HEK293 (cell line): ENCODE data around the gene OAS2.
A peak's percentile ranks its signal among the peaks of the same experiment; 100 is the strongest.

Experiments used
- CTCF ChIA-PET: fragments of 350-600 bp; formaldehyde crosslinking; extraction: SDS; loops from one replicate; lab custom pipeline; 2021; ENCODE audit warnings: antibody characterized with exemption; lab: Yijun Ruan, JAX
- POLR2A ChIA-PET: fragments of 300-600 bp; formaldehyde crosslinking; extraction: SDS; loops from one replicate; lab custom pipeline; 2020; ENCODE audit warnings: antibody characterized with exemption, inconsistent platforms; lab: Yijun Ruan, JAX
- H3K27ac ChIP-seq: fragments of 200-500 bp; sonication (Bioruptor generic); 2 replicates; pipeline ENCODE4 v1.5.1; 2014; ENCODE audit warnings: low read depth, low read length, control low read depth, inconsistent platforms; ENCODE audit errors: extremely low read depth
- H3K36me3 ChIP-seq, 2 experiments: fragments of 200-500 bp in 1 of 2; sonication (Bioruptor generic) in 1 of 2; 1 replicate in 1 of 2; 2 replicates in 1 of 2; pipeline ENCODE4 v1.5.1; 2014 to 2017; ENCODE audit warnings: inconsistent platforms in 2 of 2, low read length in 2 of 2; ENCODE audit not compliant: control insufficient read depth in 2 of 2, insufficient read depth in 1 of 2
- H3K4me1 ChIP-seq: fragments of 200-500 bp; sonication (Bioruptor generic); 2 replicates; pipeline ENCODE4 v1.5.1; 2014; ENCODE audit warnings: mild to moderate bottlenecking, low read length, inconsistent platforms; ENCODE audit not compliant: control insufficient read depth, insufficient read depth
- H3K4me3 ChIP-seq: 2 replicates; pipeline ENCODE4 v1.5.1; 2011; ENCODE audit warnings: low read depth, mild to moderate bottlenecking, control low read depth, low read length, moderate library complexity
- H3K9me3 ChIP-seq: fragments of 200-500 bp; sonication (Bioruptor generic); 2 replicates; pipeline ENCODE4 v1.5.1; 2014; ENCODE audit warnings: low read depth, low read length, inconsistent platforms; ENCODE audit not compliant: control insufficient read depth, insufficient read depth
- HOXC10 ChIP-seq: sonication (generic); formaldehyde crosslinking; IDR thresholded peaks from 2 replicates; pipeline ENCODE4 v1.8.1; 2023; ENCODE audit warnings: mild to moderate bottlenecking, missing genetic modification reagents
- KLF10 ChIP-seq: fragments of 450-650 bp; IDR thresholded peaks from 2 replicates; pipeline ENCODE4 v1.5.1; 2018; ENCODE audit warnings: missing biosample characterization, mild to moderate bottlenecking, missing genetic modification characterization
- KLF16 ChIP-seq: fragments of 450-650 bp; formaldehyde crosslinking; IDR thresholded peaks from 2 replicates; pipeline ENCODE4 v1.5.1; 2017; ENCODE audit warnings: missing biosample characterization, missing genetic modification characterization
- MYNN ChIP-seq: fragments of 450-650 bp; formaldehyde crosslinking; IDR thresholded peaks from 2 replicates; pipeline ENCODE4 v1.5.1; 2016; ENCODE audit warnings: missing biosample characterization, missing genetic modification characterization, borderline replicate concordance
- PRDM1 ChIP-seq: fragments of 450-650 bp; formaldehyde crosslinking; IDR thresholded peaks from 2 replicates; pipeline ENCODE4; 2016; ENCODE audit warnings: missing biosample characterization, missing genetic modification characterization
- REPIN1 ChIP-seq: fragments of 450-650 bp; formaldehyde crosslinking; IDR thresholded peaks from 2 replicates; pipeline ENCODE4 v1.5.1; 2017; ENCODE audit warnings: missing biosample characterization, missing genetic modification characterization, low read depth
- TRIM28 ChIP-seq: IDR thresholded peaks from 2 replicates; pipeline ENCODE4 v1.6.1; 2011; ENCODE audit warnings: low read length, control low read depth, borderline replicate concordance
- ZBTB10 ChIP-seq: fragments of 450-650 bp; formaldehyde crosslinking; IDR thresholded peaks from 2 replicates; pipeline ENCODE4 v1.5.1; 2016; ENCODE audit warnings: missing biosample characterization, missing genetic modification characterization
- ZBTB20 ChIP-seq: fragments of 450-650 bp; formaldehyde crosslinking; IDR thresholded peaks from 2 replicates; pipeline ENCODE4 v1.5.1; 2016; ENCODE audit warnings: missing biosample characterization, missing genetic modification characterization
- ZNF174 ChIP-seq: fragments of 450-650 bp; formaldehyde crosslinking; IDR thresholded peaks from 2 replicates; pipeline ENCODE4 v1.5.0; 2017; ENCODE audit warnings: missing biosample characterization, mild to moderate bottlenecking, missing genetic modification characterization
- ZNF214 ChIP-seq: fragments of 450-650 bp; formaldehyde crosslinking; IDR thresholded peaks from 2 replicates; pipeline ENCODE4 v1.5.1; 2017; ENCODE audit warnings: missing biosample characterization, mild to moderate bottlenecking, missing genetic modification characterization, borderline replicate concordance
- ZNF23 ChIP-seq: fragments of 450-650 bp; formaldehyde crosslinking; IDR thresholded peaks from 2 replicates; pipeline ENCODE4 v1.5.1; 2016; ENCODE audit warnings: missing biosample characterization, missing genetic modification characterization, borderline replicate concordance
- ZNF26 ChIP-seq: fragments of 450-650 bp; formaldehyde crosslinking; IDR thresholded peaks from 2 replicates; pipeline ENCODE4 v1.5.1; 2016; ENCODE audit warnings: missing biosample characterization, missing genetic modification characterization
- ZNF354C ChIP-seq: fragments of 450-650 bp; formaldehyde crosslinking; IDR thresholded peaks from 2 replicates; pipeline ENCODE4 v1.5.1; 2016; ENCODE audit warnings: missing biosample characterization, missing genetic modification characterization, low read depth, borderline replicate concordance
- ZNF37A ChIP-seq: fragments of 450-650 bp; IDR thresholded peaks from 2 replicates; pipeline ENCODE4 v1.5.1; 2018; ENCODE audit warnings: missing biosample characterization, missing genetic modification characterization
- ZNF416 ChIP-seq: fragments of 450-650 bp; formaldehyde crosslinking; IDR thresholded peaks from 2 replicates; pipeline ENCODE4 v1.5.1; 2016; ENCODE audit warnings: missing biosample characterization, missing genetic modification characterization
- ZNF48 ChIP-seq: fragments of 450-650 bp; formaldehyde crosslinking; IDR thresholded peaks from 2 replicates; pipeline ENCODE4 v1.5.1; 2016; ENCODE audit warnings: missing biosample characterization, missing genetic modification characterization
- ZNF544 ChIP-seq: fragments of 450-650 bp; formaldehyde crosslinking; IDR thresholded peaks from 2 replicates; pipeline ENCODE4 v1.5.0; 2017; ENCODE audit warnings: missing biosample characterization, missing genetic modification characterization
- ZNF624 ChIP-seq: fragments of 450-650 bp; formaldehyde crosslinking; IDR thresholded peaks from 2 replicates; pipeline ENCODE4 v1.5.1; 2017; ENCODE audit warnings: missing biosample characterization, missing genetic modification characterization
- ZNF645 ChIP-seq: fragments of 450-650 bp; formaldehyde crosslinking; IDR thresholded peaks from 2 replicates; pipeline ENCODE4; 2016; ENCODE audit warnings: missing biosample characterization, missing genetic modification characterization
- ZNF701 ChIP-seq: fragments of 450-650 bp; formaldehyde crosslinking; IDR thresholded peaks from 2 replicates; pipeline ENCODE4 v1.5.1; 2016; ENCODE audit warnings: missing biosample characterization, missing genetic modification characterization
- ZNF768 ChIP-seq: fragments of 450-650 bp; formaldehyde crosslinking; IDR thresholded peaks from 2 replicates; pipeline ENCODE4 v1.5.1; 2018; ENCODE audit warnings: missing biosample characterization, mild to moderate bottlenecking, missing genetic modification characterization
- ZNF837 ChIP-seq: fragments of 450-650 bp; formaldehyde crosslinking; IDR thresholded peaks from 2 replicates; pipeline ENCODE4 v1.5.1; 2016; ENCODE audit warnings: missing biosample characterization, missing genetic modification characterization
- TF ChIP-seq, protein P1 (sequence below): fragments of 450-650 bp; formaldehyde crosslinking; IDR thresholded peaks from 2 replicates; pipeline ENCODE4 v1.5.1; 2016; ENCODE audit warnings: missing biosample characterization, missing genetic modification characterization, low read depth
- TF ChIP-seq, protein P2 (sequence below): fragments of 450-650 bp; formaldehyde crosslinking; IDR thresholded peaks from 2 replicates; pipeline ENCODE4 v1.5.1; 2016; ENCODE audit warnings: missing biosample characterization, missing genetic modification characterization

The OAS2 gene

GRCh38 chr12:112942572-112942971 is 35.7 kb upstream of the OAS2 start:
- ChIA-PET CTCF (interaction anchor here (0.7 kb wide), 1 partner anchor 50 kb away, joined by 4 read pairs; no protein-coding TSS in a partner anchor), POLR2A (no interaction called here)
- H3K4me3 ChIP-seq, result no peak overlapping the region
- 0 out of 2 replicates have a peak, but pooled peaks cover 2% of the 10 kb centered on the region for H3K4me1 ChIP-seq
- peaks cover 0 to 5% of the 10 kb centered on the region in 2 experiments; a peak in 1 of 3 replicates for H3K36me3 ChIP-seq
- TF ChIP-seq REPIN1 (tag by site-specific recombination), result peak; percentile 96
- TF ChIP-seq ZNF37A (tag by site-specific recombination), result no peak
- TF ChIP-seq, all 188 proteins: peak for 1
- Histone ChIP-seq H3K27ac (no peak overlapping the region), H3K9me3 (no peaks in the 10 kb centered on the region)

DNA sequence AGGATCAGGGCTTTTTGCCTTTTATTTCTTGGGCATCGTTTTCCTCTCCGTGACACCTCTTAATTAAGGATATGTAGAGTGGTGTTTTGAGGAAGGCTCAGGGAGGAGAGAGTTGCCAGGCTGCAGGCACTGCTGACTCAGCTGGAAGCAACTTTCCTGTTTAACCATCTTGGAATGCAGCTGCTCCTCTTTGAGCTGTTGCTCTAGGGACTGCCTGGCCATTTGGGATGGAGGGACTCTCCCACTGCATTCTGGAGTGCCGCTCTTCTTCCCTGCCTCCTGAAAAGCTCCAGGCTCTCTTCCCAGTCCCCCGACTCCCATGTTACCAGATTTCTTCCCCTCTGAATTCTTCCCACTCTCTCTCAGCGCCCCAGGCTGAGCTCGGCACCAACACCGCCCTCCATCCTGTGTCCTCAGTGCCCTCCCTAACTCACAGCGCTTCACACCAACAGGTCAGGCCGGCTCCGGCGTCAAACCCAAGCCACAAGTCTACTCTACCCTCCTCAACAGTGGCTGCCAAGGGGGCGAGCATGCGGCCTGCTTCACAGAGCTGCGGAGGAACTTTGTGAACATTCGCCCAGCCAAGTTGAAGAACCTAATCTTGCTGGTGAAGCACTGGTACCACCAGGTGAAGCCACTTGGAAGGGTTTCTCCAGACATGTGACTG is 34.2 kb upstream of the OAS2 start:
- Histone ChIP-seq H3K9me3 (no peaks in the 10 kb centered on the region), H3K36me3 (peaks cover 0 to 8% of the 10 kb centered on the region in 2 experiments; a peak in 1 of 3 replicates), H3K27ac (no peak overlapping the region), H3K4me3 (no peak overlapping the region), H3K4me1 (no peaks in the 10 kb centered on the region)
- TF ChIP-seq, protein P1, sequence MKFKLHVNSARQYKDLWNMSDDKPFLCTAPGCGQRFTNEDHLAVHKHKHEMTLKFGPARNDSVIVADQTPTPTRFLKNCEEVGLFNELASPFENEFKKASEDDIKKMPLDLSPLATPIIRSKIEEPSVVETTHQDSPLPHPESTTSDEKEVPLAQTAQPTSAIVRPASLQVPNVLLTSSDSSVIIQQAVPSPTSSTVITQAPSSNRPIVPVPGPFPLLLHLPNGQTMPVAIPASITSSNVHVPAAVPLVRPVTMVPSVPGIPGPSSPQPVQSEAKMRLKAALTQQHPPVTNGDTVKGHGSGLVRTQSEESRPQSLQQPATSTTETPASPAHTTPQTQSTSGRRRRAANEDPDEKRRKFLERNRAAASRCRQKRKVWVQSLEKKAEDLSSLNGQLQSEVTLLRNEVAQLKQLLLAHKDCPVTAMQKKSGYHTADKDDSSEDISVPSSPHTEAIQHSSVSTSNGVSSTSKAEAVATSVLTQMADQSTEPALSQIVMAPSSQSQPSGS, result no peak
- TF ChIP-seq ZNF354C (tag by site-specific recombination) (no peak), ZBTB10 (tag by site-specific recombination) (no peak), ZNF26 (tag by site-specific recombination) (no peak), KLF16 (tag by site-specific recombination) (no peak), ZNF645 (tag by site-specific recombination) (no peak), ZNF544 (no peak), ZBTB20 (tag by site-specific recombination) (no peak)
- TF ChIP-seq, protein P2, sequence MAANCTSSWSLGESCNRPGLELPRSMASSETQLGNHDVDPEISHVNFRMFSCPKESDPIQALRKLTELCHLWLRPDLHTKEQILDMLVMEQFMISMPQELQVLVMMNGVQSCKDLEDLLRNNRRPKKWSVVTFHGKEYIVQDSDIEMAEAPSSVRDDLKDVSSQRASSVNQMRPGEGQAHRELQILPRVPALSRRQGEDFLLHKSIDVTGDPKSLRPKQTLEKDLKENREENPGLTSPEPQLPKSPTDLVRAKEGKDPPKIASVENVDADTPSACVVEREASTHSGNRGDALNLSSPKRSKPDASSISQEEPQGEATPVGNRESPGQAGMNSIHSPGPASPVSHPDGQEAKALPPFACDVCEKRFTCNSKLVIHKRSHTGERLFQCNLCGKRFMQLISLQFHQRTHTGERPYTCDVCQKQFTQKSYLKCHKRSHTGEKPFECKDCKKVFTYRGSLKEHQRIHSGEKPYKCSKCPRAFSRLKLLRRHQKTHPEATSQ (tag by site-specific recombination), result no peak
- CTCF ChIA-PET, result no interaction called here
- POLR2A ChIA-PET, result no interaction called here

DNA sequence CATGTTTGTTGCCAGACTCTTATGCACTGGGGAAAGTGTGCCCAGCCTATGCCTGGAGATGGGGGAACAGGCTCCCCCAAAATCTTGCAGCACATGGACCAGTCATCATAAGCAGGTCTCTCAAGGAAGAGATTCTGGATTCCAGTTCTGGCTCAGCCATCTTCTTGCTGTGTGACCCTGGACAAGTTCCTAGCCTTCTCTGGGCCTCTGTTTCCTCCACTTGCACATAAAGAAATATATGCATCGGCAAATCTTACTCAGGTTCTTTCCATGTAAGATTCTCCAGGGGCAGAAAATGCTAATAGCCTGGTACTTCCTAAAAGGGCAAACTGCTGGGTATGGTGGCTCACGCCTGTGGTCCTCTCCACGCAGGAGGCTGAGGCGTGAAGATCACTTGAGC is 32.8 kb upstream of the OAS2 start:
- no peaks in the 10 kb centered on the region for H3K9me3 ChIP-seq
- ChIA-PET POLR2A (no interaction called here), CTCF (no interaction called here)
- H3K4me1 ChIP-seq, result no peaks in the 10 kb centered on the region
- H3K4me3 ChIP-seq, result no peak overlapping the region
- H3K27ac ChIP-seq, result no peak overlapping the region
- H3K36me3 ChIP-seq, result peaks cover 0 to 8% of the 10 kb centered on the region in 2 experiments; a peak in 1 of 3 replicates
- TF ChIP-seq ZNF23 (tag by site-specific recombination) (no peak), MYNN (no peak), ZNF174 (tag by site-specific recombination) (no peak), ZNF768 (no peak), HOXC10 (no peak), ZNF837 (tag by site-specific recombination) (no peak), PRDM1 (tag by site-specific recombination) (no peak), KLF10 (tag by site-specific recombination) (no peak), ZNF701 (tag by site-specific recombination) (no peak), ZNF214 (tag by site-specific recombination) (no peak), TRIM28 (no peak), ZNF416 (tag by site-specific recombination) (no peak), ZNF48 (tag by site-specific recombination) (no peak), ZNF624 (tag by site-specific recombination) (no peak)
